CD4-positive, alpha-beta T cell treated with Interleukin-10 for 1 hour (primary cell): ENCODE results near the gene DBT.
"Not testable (repeated sequence)": the region's sequence is repeated elsewhere in the genome, so short reads cannot be mapped to it uniquely, and the experiment has no call there.

Experiments
- DNase-seq: peaks from one replicate; pipeline ENCODE4 v3.0.0-alpha.2; 2020

Gene DBT

GRCh38 chr1:100250264-100250663, 630 bp upstream of the DBT start:
- DNase-seq: no peak

DNA sequence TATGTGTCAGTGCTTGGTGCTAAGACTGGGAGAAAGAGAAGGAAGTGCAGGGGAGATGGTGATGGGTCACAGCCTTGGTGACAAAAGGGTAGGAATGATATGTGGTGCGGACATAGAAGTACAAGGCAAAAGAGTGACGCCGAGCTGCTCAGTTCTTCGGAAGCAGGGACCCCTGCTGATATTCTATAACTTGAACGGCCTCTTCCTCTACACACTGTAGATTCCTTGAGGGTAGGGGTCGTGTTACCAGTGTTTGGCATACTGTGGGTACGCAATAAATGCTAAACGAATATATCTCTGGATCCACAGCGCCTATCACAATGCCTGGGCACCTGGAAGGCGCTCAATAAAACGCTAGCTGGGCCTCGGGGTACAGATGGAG, 488 bp downstream of the DBT start:
- no peak for DNase-seq

DNA sequence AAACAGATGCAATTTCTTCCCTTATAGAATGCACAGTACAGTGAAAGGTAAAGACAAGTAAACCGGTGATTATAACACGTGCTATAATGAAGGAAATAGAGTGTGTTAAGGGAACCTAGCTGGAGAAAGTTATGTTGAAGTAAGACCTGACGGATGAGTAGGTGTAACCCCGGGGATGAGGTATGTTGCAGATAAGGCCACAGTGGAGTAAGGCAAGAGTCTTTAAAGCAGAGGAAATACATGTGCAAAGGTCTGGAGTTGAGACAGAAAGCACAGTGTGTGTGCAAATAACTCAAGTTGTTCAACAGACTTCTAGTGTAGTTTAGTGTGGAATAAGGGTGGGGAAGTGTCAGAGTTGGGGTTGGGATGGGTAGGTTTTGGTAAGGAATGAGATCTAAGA, 2.9 kb downstream of the DBT start:
- DNase-seq: no peak

DNA sequence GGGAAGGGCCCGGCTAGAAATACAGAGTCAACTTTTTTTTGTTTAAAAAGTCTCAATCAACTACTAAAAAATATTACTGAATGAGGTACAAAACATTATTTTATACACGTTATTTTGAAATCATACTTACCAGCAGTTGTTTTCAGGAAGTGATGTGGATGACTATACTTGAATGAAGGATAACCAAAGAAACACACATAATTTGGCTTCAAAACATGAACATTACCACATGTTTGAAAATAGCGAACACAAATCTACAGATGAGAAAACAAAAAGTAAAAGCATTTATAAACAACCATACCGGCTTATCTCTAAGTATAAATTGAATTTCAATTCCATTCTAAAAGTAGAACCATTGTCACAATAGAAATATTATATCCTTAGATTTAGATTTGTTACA, 9.0 kb downstream of the DBT start:
- no peak for DNase-seq

GRCh38 chr1:100239961-100240360, 9.7 kb downstream of the DBT start:
- DNase-seq: no peak

- no peak for DNase-seq
Observed at GRCh38 chr1:100237091-100237490, 12.5 kb downstream of the DBT start.

DNA sequence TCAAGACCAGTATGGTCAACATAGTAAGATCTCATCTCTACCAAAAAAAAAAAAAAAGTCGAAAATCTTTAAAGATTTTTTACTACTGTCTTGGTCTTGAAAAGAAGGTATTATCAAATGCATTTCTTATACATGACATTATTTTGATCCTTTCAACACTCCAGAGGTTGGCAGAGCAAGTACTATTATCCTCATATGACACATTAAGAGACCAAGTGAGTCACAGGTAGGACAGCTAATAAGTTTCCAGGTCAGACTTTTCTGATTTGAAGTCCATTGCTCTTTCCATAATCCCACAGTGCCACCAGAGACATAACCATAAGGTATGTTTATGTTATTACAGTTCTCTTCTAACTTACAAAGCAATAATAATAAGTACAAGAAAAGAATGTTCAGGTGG, 15.2 kb downstream of the DBT start:
- no peak for DNase-seq

GRCh38 chr1:100233566-100233965, 16.1 kb downstream of the DBT start:
- DNase-seq: not testable (repeated sequence)

DNA sequence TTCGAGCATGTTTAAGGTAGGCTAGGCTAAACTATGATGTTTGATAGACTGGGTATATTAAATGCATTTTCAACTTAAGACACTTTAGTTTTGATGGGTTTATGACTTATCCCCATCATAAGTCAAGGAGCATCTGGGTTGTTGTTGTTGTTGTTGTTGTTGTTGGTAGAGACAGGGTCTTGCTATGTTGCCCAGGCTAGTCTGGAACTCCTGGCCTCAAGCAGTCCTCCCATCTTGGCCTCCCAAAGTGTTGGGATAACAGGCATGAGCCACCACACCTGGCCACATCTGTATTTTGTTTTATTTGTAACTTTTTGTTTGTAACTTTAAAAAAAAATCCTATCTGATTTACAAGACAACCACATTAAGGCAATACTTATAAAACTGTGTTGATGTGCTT, 17.5 kb downstream of the DBT start:
- DNase-seq: no peak

- DNase-seq: no peak
Observed at GRCh38 chr1:100231721-100232120, 17.9 kb downstream of the DBT start.

GRCh38 chr1:100230765-100231164, 18.9 kb downstream of the DBT start:
- no peak for DNase-seq

DNA sequence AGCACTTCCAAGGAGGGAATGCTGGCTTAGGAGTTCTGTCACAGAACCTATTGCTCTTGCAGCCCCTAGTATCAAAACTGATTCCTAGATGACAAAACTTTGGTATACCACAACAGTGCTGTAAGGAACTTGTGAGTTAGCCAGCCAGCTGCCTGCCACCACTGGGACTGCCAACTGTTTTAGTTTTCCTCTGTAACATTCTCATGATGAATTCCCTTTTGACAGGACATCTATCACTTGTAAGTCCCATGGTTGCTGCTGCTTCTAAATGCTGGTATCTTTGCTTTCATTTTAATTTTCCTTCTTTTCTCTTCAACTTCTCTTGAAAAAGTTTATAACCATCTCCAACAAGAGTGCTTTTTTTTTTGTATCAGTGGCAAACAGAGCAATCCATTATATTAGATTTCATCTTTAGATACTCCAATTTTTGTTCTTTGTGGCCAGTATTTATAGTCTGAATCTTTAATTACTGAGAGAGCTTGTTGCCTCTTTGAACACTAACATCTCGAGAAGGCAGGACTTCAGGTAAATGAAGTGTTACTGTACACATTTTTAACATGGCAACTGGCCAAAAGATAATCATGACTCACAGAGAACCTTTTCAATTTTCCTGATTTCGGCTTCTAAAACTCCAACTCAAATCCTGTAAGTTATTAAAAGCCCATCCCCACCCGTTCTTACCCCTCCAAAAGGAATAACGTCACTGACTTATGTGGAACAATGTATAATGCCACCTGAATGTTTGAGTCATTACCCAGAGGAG, 19.8 kb downstream of the DBT start:
- DNase-seq: no peak

- no peak for DNase-seq
Observed at GRCh38 chr1:100222428-100222827, 27.2 kb downstream of the DBT start.

DNA sequence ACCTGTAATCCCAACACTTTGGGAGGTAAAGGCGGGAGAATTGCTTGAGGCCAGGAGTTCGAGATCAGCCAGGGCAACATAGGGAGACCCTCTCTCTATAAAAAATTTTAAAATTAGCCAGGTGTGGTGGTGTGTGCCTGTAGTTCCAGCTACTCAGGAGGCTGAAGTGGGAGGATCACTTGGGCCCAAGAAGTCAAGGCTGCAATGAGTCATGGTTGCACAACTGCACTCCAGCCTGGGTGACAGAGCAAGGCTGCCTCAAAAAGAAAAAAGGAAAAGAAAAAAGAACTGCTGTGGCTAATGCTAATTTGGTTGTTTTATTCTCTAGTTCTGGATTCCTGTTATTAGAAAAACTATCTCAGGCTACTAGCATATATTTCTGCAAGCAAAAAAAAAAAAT, 29.8 kb downstream of the DBT start:
- no peak for DNase-seq

DNA sequence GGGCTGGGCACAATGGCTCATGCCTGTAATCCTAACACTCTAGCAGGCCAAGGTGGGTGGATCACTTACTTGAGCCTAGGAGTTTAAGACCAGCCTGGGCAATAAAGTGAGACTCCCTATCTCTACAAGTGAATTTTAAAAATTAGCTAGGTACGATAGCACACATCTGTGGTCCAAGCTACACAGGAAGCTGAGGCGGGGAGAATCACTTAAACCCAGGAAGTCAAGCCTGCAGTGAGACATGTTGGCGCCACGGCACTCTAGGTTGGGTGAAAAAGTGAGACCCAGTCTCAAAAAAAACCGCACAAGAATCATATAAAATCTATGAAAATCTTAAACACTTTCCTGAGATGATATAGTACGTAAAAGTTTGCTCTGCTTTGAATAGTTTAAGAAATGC, 30.2 kb downstream of the DBT start:
- no peak for DNase-seq

- DNase-seq: no peak
Observed at GRCh38 chr1:100217834-100218233, 31.8 kb downstream of the DBT start.

GRCh38 chr1:100215101-100215500, 34.5 kb downstream of the DBT start:
- DNase-seq: no peak

DNA sequence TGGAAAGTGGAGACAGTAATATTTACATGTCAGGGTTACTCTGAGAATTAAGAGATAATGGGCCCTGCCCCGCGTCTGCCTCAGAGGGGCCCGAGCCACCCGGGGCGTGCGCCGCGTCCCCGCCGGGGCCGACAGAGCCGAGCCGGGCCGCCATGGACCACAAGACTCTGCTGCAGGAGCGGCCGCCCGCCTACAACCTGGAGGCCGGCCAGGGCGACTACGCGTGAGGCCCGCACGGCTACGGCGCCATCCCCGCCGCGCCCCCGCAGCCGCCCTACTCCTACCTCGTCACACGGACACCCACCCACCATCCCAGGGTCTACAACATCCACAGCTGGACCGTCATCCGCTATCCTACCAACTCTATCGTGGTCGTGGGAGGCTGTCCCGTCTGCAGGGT, 36.5 kb downstream of the DBT start:
- DNase-seq: no peak

- DNase-seq: no peak
Observed at GRCh38 chr1:100206301-100206700, 43.3 kb downstream of the DBT start.

DNA sequence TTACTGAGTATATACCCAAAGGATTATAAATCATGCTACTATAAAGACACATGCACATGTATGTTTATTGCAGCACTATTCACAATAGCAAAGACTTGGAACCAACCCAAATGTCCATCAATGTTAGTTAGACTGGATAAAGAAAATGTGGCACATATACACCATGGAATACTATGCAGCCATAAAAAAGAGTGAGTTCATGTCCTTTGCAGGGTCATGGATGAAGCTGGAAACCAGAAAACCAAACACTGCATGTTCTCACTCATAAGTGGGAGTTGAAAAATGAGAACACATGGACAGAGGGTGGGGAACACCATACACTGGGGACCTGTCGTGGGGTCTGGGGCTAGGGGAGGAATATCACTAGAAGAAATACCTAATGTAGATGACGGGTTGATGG, 44.0 kb downstream of the DBT start:
- not testable (repeated sequence) for DNase-seq

GRCh38 chr1:100205103-100205502, 44.5 kb downstream of the DBT start:
- not testable (repeated sequence) for DNase-seq

DNA sequence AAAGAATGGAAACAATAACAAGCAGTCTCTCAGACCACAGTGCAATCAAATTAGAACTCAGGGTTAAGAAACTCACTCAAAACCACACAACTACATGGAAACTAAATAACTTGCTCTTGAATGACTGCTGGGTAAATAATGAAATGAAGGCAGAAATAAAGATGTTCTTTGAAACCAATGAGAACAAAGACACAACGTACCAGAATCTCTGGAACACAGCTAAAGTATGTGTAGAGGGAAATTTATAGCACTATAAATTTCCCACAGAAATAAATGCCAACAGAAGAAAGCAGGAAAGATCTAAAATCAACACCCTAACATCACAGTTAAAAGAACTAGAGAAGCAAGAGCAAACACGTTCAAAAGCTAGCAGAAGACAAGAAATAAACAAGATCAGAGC, 46.9 kb downstream of the DBT start:
- not testable (repeated sequence) for DNase-seq

GRCh38 chr1:100200060-100200459, 49.6 kb downstream of the DBT start:
- DNase-seq: not testable (repeated sequence)

DNA sequence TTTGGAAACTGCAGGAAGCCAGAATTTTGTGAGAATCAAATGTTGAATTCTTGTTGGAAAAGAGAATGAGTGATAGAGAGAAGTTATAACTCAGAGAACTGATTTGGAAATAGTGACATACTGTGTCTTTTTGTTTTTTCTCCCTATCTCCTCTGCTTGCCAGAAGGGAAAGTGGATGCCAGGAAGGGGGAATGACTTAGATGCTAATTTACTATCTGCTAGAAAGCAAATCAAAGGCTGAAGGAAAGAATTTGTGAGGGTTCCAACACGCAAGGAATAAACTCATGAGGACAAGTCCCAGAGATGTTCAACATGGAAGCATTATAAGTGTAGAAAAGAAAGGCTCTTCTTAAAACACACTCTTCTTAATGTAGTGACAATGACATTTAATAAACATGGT, 51.0 kb downstream of the DBT start:
- no peak for DNase-seq

GRCh38 chr1:100188617-100189016, 61.0 kb downstream of the DBT start:
- no peak for DNase-seq
